Stimulated activated CD8-positive, alpha-beta memory T cell treated with anti-CD3 and anti-CD28 coated beads, Interleukin-4, amount 100 ng/mL, for 1 hour (primary cell): ENCODE data around the gene MBLAC1.

Experiments
- DNase-seq, 2 donors: peaks; one replicate each; pipeline ENCODE4 v3.0.0-alpha.2; 2020; ENCODE audit warnings: low read depth in 2 of 2, low spot score in 1 of 2

Gene MBLAC1

GRCh38 chr7:100126931-100127865 is at the start of gene MBLAC1:
MBLAC1 (plus strand) TSS chr7:100126967; CDS start chr7:100127396, 429 bp downstream.
- peak; percentile 77 to 81 for DNase-seq

- DNase-seq = no peak
Measured at GRCh38 chr7:100077205-100077604, 49.6 kb upstream of the MBLAC1 start.

GRCh38 chr7:100079024-100079560 is 47.7 kb upstream of the MBLAC1 start:
- no peak for DNase-seq

GRCh38 chr7:100080907-100081534 is 45.7 kb upstream of the MBLAC1 start:
- DNase-seq = no peak

GRCh38 chr7:100081535-100082102 is 45.1 kb upstream of the MBLAC1 start, which contains the start of gene ZNF3:
ZNF3 (minus strand) TSS chr7:100081723; CDS start chr7:100077357, 4,366 bp downstream.
- DNase-seq = peak; percentile 91 to 94

- no peak for DNase-seq
Measured at GRCh38 chr7:100082978-100083377, 43.8 kb upstream of the MBLAC1 start.

GRCh38 chr7:100085515-100085914 is 41.3 kb upstream of the MBLAC1 start:
- DNase-seq = no peak

- no peak for DNase-seq
Measured at GRCh38 chr7:100087055-100087750, 39.6 kb upstream of the MBLAC1 start.

GRCh38 chr7:100088095-100088620 is 38.6 kb upstream of the MBLAC1 start:
- DNase-seq = no peak

GRCh38 chr7:100088621-100089457 is 37.9 kb upstream of the MBLAC1 start, which contains the start of gene COPS6:
COPS6 (plus strand) TSS chr7:100088969; CDS start chr7:100088991, 22 bp downstream.
- peak; percentile 60 to 72 for DNase-seq

GRCh38 chr7:100089458-100090196 is 37.1 kb upstream of the MBLAC1 start:
- DNase-seq = no peak

- no peak for DNase-seq
Measured at GRCh38 chr7:100090527-100091410, 36.0 kb upstream of the MBLAC1 start.

GRCh38 chr7:100091411-100092181 is 35.2 kb upstream of the MBLAC1 start:
- no peak for DNase-seq

GRCh38 chr7:100093054-100093453 is 33.7 kb upstream of the MBLAC1 start:
- no peak for DNase-seq

GRCh38 chr7:100093498-100093897 is 33.3 kb upstream of the MBLAC1 start:
- DNase-seq = no peak

- no peak for DNase-seq
Measured at GRCh38 chr7:100093925-100094486, 32.8 kb upstream of the MBLAC1 start.

GRCh38 chr7:100095289-100095688 is 31.5 kb upstream of the MBLAC1 start:
- no peak for DNase-seq
